Measurements from ENCODE around the gene FLVCR2. TPM values are rescaled to one million over a fixed set of nuclear protein-coding genes. Genes with fewer than 3 reads are reported as not detected.

Gene FLVCR2
- total RNA-seq, 2 donors from 2014 or later = 9.0 to 10.8 TPM

GRCh38 chr14:75562489-75562888 lies 15.9 kb upstream of the FLVCR2 start:
- Histone ChIP-seq H3K27ac (no peak overlapping the region), H3K9ac (ENCODE audit: low read depth in 2 of 2, low read length in 2 of 2) (no peak overlapping the region), H3K4me3 (no peak overlapping the region), H3K27me3 (no peaks in the 10 kb centered on the region), H3K4me1 (no peaks in the 10 kb centered on the region), H3K9me3 (no peaks in the 10 kb centered on the region), H3K36me3 (no peaks in the 10 kb centered on the region)
- intact Hi-C loops (cut with DNase I) = no loop called here
- no peak for DNase-seq
- no peak for TF ChIP-seq CTCF (IDR thresholded peaks at IDR 0.05)

GRCh38 chr14:75563931-75564330 lies 14.5 kb upstream of the FLVCR2 start:
- H3K9ac ChIP-seq (ENCODE audit: low read depth in 2 of 2, low read length in 2 of 2) = no peak overlapping the region
- no peak for TF ChIP-seq CTCF (IDR thresholded peaks at IDR 0.05)
- no peak overlapping the region for H3K4me3 ChIP-seq
- no peaks in the 10 kb centered on the region for H3K9me3 ChIP-seq
- no peaks in the 10 kb centered on the region for H3K4me1 ChIP-seq
- H3K36me3 ChIP-seq = no peaks in the 10 kb centered on the region
- DNase-seq = no peak
- H3K27me3 ChIP-seq = no peaks in the 10 kb centered on the region
- H3K27ac ChIP-seq = no peak overlapping the region
- intact Hi-C loops (cut with DNase I) = no loop called here

DNA sequence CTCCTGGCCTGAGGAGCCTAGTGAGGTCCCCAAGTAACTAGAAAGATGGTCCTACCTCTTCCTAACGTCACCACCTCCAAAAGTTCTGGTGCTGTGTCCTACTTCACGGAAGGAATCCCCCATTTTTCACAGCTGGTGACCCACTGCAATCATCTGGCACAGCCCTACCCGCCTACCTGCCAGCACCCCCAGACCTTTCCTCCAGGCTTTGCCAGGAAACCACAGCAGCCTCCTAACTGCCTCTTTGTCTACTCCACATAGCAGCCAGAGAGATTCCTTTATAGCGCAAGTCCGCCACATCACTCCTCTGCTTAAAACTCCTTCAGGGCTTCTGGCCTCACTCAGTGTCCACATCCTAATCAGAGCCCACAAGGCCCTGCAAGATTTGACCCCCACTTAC lies 13.4 kb upstream of the FLVCR2 start:
- H3K4me3 ChIP-seq = no peak overlapping the region
- intact Hi-C loops (cut with DNase I) = no loop called here

GRCh38 chr14:75566321-75566720 lies 12.1 kb upstream of the FLVCR2 start:
- DNase-seq = no peak
- intact Hi-C loops (cut with DNase I) = no loop called here
- TF ChIP-seq CTCF (IDR thresholded peaks at IDR 0.05) = no peak
- H3K4me1 ChIP-seq = no peaks in the 10 kb centered on the region
- H3K36me3 ChIP-seq = no peaks in the 10 kb centered on the region
- H3K4me3 ChIP-seq = no peak overlapping the region
- H3K27me3 ChIP-seq = no peaks in the 10 kb centered on the region
- H3K27ac ChIP-seq = no peak overlapping the region
- no peak overlapping the region for H3K9ac ChIP-seq (ENCODE audit: low read depth in 2 of 2, low read length in 2 of 2)
- H3K9me3 ChIP-seq = no peaks in the 10 kb centered on the region

More for the DNA sequence above, 13.4 kb upstream of the FLVCR2 start:
- no peaks in the 10 kb centered on the region for H3K4me1 ChIP-seq
- H3K27me3 ChIP-seq = no peaks in the 10 kb centered on the region
- no peak for DNase-seq
- H3K9me3 ChIP-seq = no peaks in the 10 kb centered on the region
- no peak overlapping the region for H3K27ac ChIP-seq
- H3K36me3 ChIP-seq = no peaks in the 10 kb centered on the region
- no peak for TF ChIP-seq CTCF (IDR thresholded peaks at IDR 0.05)
- H3K9ac ChIP-seq (ENCODE audit: low read depth in 2 of 2, low read length in 2 of 2) = no peak overlapping the region

DNA sequence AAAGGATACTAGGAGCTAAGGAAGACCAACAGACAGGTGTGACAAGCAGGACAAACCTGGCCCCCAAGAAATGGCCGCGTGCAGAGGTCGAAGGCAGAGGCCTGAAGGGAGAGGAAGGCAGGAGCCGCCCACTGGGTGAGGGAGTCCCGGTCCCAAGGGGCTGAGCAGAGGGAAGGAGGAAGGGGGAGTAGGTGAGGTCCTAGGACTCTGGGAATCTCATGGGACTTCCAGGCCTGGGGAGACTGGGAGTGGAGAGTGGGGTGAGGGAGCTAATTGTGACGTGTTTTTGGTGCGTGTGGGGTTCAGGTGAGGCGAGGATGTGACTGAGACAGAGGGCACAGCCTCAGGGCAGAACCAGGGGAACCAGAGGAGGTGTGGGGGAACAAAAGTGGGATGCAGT lies 11.7 kb upstream of the FLVCR2 start:
- Histone ChIP-seq H3K27ac (no peak overlapping the region), H3K9ac (ENCODE audit: low read depth in 2 of 2, low read length in 2 of 2) (no peak overlapping the region), H3K4me3 (no peak overlapping the region), H3K36me3 (no peaks in the 10 kb centered on the region), H3K9me3 (no peaks in the 10 kb centered on the region), H3K27me3 (no peaks in the 10 kb centered on the region), H3K4me1 (no peaks in the 10 kb centered on the region)
- intact Hi-C loops (cut with DNase I) = no loop called here
- DNase-seq = no peak
- TF ChIP-seq CTCF (IDR thresholded peaks at IDR 0.05) = no peak

DNA sequence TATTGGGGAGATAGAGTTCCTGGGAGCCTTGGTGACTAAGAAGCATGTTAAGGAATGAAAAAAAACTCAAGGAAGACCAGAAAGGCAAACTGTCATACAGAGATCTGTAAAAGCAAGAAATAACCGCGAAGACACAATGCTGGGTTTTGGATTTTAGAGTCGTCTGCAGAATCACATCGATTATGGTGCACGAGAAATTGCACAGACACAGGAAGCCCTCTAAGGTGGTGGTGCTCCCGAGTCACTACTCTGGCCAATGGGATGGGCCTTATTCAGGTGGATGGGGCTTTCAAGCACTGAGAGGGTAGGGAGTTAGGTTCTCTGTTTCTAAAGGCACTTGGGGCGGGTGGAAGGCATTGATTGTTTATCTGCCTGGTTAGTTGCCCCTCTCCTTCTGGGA lies 10.3 kb upstream of the FLVCR2 start:
- no peak overlapping the region for H3K27ac ChIP-seq
- no peaks in the 10 kb centered on the region for H3K4me1 ChIP-seq
- intact Hi-C loops (cut with DNase I) = no loop called here

More for the DNA sequence above, 10.3 kb upstream of the FLVCR2 start:
- TF ChIP-seq CTCF (IDR thresholded peaks at IDR 0.05) = no peak
- no peak for DNase-seq
- no peaks in the 10 kb centered on the region for H3K9me3 ChIP-seq
- H3K27me3 ChIP-seq = no peaks in the 10 kb centered on the region
- H3K36me3 ChIP-seq = no peaks in the 10 kb centered on the region
- no peak overlapping the region for H3K9ac ChIP-seq (ENCODE audit: low read depth in 2 of 2, low read length in 2 of 2)
- H3K4me3 ChIP-seq = no peak overlapping the region

Measured in colonic mucosa (tissue), 4 donors.